ENCODE data around the gene PRAME.

GRCh38 chr22:22526125-22526912, 32.7 kb downstream of the PRAME start:
- TF ChIP-seq POLR2AphosphoS5 (IDR thresholded peaks at IDR 0.05; ENCODE audit: low read depth, low read length) (no peak), SIN3A (IDR thresholded peaks at IDR 0.05; ENCODE audit: borderline replicate concordance, insufficient read depth, low read depth, low read length) (no peak)
- TF ChIP-seq, protein P1, sequence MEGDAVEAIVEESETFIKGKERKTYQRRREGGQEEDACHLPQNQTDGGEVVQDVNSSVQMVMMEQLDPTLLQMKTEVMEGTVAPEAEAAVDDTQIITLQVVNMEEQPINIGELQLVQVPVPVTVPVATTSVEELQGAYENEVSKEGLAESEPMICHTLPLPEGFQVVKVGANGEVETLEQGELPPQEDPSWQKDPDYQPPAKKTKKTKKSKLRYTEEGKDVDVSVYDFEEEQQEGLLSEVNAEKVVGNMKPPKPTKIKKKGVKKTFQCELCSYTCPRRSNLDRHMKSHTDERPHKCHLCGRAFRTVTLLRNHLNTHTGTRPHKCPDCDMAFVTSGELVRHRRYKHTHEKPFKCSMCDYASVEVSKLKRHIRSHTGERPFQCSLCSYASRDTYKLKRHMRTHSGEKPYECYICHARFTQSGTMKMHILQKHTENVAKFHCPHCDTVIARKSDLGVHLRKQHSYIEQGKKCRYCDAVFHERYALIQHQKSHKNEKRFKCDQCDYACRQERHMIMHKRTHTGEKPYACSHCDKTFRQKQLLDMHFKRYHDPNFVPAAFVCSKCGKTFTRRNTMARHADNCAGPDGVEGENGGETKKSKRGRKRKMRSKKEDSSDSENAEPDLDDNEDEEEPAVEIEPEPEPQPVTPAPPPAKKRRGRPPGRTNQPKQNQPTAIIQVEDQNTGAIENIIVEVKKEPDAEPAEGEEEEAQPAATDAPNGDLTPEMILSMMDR (IDR thresholded peaks at IDR 0.05), result no peak
- TF ChIP-seq, protein P2, sequence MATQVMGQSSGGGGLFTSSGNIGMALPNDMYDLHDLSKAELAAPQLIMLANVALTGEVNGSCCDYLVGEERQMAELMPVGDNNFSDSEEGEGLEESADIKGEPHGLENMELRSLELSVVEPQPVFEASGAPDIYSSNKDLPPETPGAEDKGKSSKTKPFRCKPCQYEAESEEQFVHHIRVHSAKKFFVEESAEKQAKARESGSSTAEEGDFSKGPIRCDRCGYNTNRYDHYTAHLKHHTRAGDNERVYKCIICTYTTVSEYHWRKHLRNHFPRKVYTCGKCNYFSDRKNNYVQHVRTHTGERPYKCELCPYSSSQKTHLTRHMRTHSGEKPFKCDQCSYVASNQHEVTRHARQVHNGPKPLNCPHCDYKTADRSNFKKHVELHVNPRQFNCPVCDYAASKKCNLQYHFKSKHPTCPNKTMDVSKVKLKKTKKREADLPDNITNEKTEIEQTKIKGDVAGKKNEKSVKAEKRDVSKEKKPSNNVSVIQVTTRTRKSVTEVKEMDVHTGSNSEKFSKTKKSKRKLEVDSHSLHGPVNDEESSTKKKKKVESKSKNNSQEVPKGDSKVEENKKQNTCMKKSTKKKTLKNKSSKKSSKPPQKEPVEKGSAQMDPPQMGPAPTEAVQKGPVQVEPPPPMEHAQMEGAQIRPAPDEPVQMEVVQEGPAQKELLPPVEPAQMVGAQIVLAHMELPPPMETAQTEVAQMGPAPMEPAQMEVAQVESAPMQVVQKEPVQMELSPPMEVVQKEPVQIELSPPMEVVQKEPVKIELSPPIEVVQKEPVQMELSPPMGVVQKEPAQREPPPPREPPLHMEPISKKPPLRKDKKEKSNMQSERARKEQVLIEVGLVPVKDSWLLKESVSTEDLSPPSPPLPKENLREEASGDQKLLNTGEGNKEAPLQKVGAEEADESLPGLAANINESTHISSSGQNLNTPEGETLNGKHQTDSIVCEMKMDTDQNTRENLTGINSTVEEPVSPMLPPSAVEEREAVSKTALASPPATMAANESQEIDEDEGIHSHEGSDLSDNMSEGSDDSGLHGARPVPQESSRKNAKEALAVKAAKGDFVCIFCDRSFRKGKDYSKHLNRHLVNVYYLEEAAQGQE (IDR thresholded peaks at IDR 0.05; ENCODE audit: insufficient read depth in 1 of 2, low read depth in 2 of 2, low read length in 1 of 2), result no peak

Measured in Panc1 (cell line).